Esophagus muscularis mucosa (tissue), 4 donors: ENCODE measurements around the gene IQCH.
"Not testable (repeated sequence)": the region's sequence is repeated elsewhere in the genome, so short reads cannot be mapped to it uniquely, and the experiment has no call there.

ENCODE experiments used
- EP300 ChIP-seq: sonication (generic); formaldehyde crosslinking; IDR thresholded peaks from one replicate; pipeline ENCODE4 v1.6.1; 2017; ENCODE audit warnings: antibody characterized with exemption
- POLR2A ChIP-seq: fragments of 450-650 bp; IDR thresholded peaks from one replicate; pipeline ENCODE4 v1.6.1; 2017; ENCODE audit warnings: antibody characterized with exemption, moderate library complexity, mild to moderate bottlenecking, low read depth
- TF ChIP-seq, protein P1 (sequence below), 3 experiments: fragments of 200-600 bp in 2 of 3; fragments of 450-650 bp in 1 of 3; sonication (generic) in 2 of 3; IDR thresholded peaks; one replicate each; pipeline ENCODE4 v1.5.1; 2017 to 2019; ENCODE audit warnings: antibody characterized with exemption in 3 of 3, mild to moderate bottlenecking in 2 of 3, moderate library complexity in 1 of 3

DNA sequence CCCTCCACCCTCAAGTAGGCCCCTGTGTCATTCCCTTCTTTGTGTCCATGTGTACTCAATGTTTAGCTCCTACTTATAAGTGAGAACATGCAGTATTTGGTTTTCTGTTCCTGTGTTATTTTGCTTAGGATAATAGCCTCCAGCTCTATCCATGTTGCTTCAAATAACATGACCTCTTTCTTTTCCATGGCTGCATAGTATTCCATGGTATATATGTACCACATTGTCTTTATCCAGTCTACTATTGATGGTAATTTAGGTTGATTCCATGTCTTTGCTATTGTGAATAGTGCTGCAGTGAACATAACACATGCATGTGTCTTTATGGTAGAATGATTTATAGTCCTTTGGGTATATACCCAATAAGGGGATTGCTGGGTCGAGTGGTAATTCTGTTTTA is 109.1 kb downstream of the IQCH start:
- TF ChIP-seq, protein P1, sequence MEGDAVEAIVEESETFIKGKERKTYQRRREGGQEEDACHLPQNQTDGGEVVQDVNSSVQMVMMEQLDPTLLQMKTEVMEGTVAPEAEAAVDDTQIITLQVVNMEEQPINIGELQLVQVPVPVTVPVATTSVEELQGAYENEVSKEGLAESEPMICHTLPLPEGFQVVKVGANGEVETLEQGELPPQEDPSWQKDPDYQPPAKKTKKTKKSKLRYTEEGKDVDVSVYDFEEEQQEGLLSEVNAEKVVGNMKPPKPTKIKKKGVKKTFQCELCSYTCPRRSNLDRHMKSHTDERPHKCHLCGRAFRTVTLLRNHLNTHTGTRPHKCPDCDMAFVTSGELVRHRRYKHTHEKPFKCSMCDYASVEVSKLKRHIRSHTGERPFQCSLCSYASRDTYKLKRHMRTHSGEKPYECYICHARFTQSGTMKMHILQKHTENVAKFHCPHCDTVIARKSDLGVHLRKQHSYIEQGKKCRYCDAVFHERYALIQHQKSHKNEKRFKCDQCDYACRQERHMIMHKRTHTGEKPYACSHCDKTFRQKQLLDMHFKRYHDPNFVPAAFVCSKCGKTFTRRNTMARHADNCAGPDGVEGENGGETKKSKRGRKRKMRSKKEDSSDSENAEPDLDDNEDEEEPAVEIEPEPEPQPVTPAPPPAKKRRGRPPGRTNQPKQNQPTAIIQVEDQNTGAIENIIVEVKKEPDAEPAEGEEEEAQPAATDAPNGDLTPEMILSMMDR (IDR thresholded peaks at IDR 0.05): not testable (repeated sequence)
- TF ChIP-seq POLR2A, EP300: not testable (repeated sequence)
